CD14-positive monocyte (primary cell): ENCODE measurements around the gene BAD. TPM values are rescaled to one million over a fixed set of nuclear protein-coding genes. Genes with fewer than 3 reads are reported as not detected.
A peak's percentile ranks its signal among the peaks of the same experiment; 100 is the strongest.

ENCODE experiments used
- DNase-seq, 3 donors: peaks; one replicate each; pipeline ENCODE4 v3.0.0-alpha.2; 2011 to 2022
- H2AFZ ChIP-seq: 2 replicates; pipeline ENCODE4 v1.6.0; 2012; ENCODE audit warnings: mild to moderate bottlenecking, low read depth, low read length, inconsistent platforms; ENCODE audit not compliant: insufficient read depth, poor library complexity, severe bottlenecking
- H3K27ac ChIP-seq, 2 donors: 1 replicate in 1 of 2; 2 replicates in 1 of 2; pipeline ENCODE4 v1.5.1; 2012 to 2013; ENCODE audit warnings: low read length in 2 of 2, control low read depth in 1 of 2, inconsistent platforms in 1 of 2, low read depth in 1 of 2, mild to moderate bottlenecking in 1 of 2
- H3K27me3 ChIP-seq, 2 donors: one replicate each; pipeline versions ENCODE4 v1.6.0 to v1.6.1; 2011 to 2013; ENCODE audit warnings: low read length in 2 of 2; ENCODE audit not compliant: control insufficient read depth in 2 of 2, insufficient read depth in 2 of 2
- H3K36me3 ChIP-seq, 2 donors: replicated peaks in 1 of 2; 1 replicate in 1 of 2; 2 replicates in 1 of 2; pipeline versions ENCODE4 v1.5.1 to v1.6.1; 2012 to 2013; ENCODE audit warnings: low read length in 2 of 2, control low read depth in 1 of 2, inconsistent platforms in 1 of 2, mild to moderate bottlenecking in 1 of 2; ENCODE audit not compliant: insufficient read depth in 2 of 2, control insufficient read depth in 1 of 2
- H3K4me1 ChIP-seq, 2 donors: 1 replicate in 1 of 2; 2 replicates in 1 of 2; pipeline versions ENCODE4 v1.5.1 to v1.6.1; 2012 to 2013; ENCODE audit warnings: low read length in 2 of 2, control low read depth in 1 of 2, inconsistent platforms in 1 of 2, mild to moderate bottlenecking in 1 of 2, moderate library complexity in 1 of 2; ENCODE audit not compliant: insufficient read depth in 2 of 2, control insufficient read depth in 1 of 2
- H3K4me2 ChIP-seq: replicated peaks from 2 replicates; pipeline ENCODE3; 2012; ENCODE audit warnings: low read length, moderate library complexity, mild to moderate bottlenecking; ENCODE audit not compliant: poor library complexity, severe bottlenecking; ENCODE audit errors: extremely low read depth
- H3K4me3 ChIP-seq, 3 experiments: fragments of 200-600 bp in 1 of 3; sonication (generic) in 1 of 3; replicated peaks in 1 of 3; 1 replicate in 2 of 3; 2 replicates in 1 of 3; pipeline ENCODE4 v1.5.1; 2011 to 2013; ENCODE audit warnings: low read length in 3 of 3, mild to moderate bottlenecking in 3 of 3, control low read depth in 2 of 3, low read depth in 2 of 3, inconsistent platforms in 1 of 3, moderate library complexity in 1 of 3
- H3K79me2 ChIP-seq: 2 replicates; pipeline ENCODE4 v1.6.0; 2012; ENCODE audit warnings: mild to moderate bottlenecking, control low read depth, inconsistent platforms, low read length, moderate library complexity; ENCODE audit not compliant: insufficient read depth
- H3K9ac ChIP-seq: 2 replicates; pipeline ENCODE4 v1.6.0; 2017; ENCODE audit warnings: low read length, mild to moderate bottlenecking; ENCODE audit not compliant: insufficient read depth, poor library complexity, severe bottlenecking
- H3K9me3 ChIP-seq, 2 donors: replicated peaks in 1 of 2; 1 replicate in 1 of 2; 2 replicates in 1 of 2; pipeline versions ENCODE4 v1.5.1 to v1.6.1; 2012 to 2013; ENCODE audit warnings: low read length in 2 of 2, control low read depth in 1 of 2; ENCODE audit not compliant: control insufficient read depth in 1 of 2, insufficient read depth in 1 of 2
- H4K20me1 ChIP-seq: 2 replicates; pipeline ENCODE4 v1.6.0; 2012; ENCODE audit warnings: mild to moderate bottlenecking, low read length, control low read depth, moderate library complexity; ENCODE audit not compliant: insufficient read depth
- H3K27ac Mint-ChIP-seq, 7 donors: one replicate each; pipeline ENCODE4 v1.8.0; 2020; ENCODE audit warnings: mild to moderate bottlenecking in 7 of 7, mixed read lengths in 7 of 7, moderate library complexity in 6 of 7, inconsistent platforms in 2 of 7
- H3K27me3 Mint-ChIP-seq, 3 donors: one replicate each; pipeline ENCODE4 v1.8.0; 2021 to 2022; ENCODE audit warnings: low read depth in 3 of 3, mild to moderate bottlenecking in 3 of 3, mixed read lengths in 3 of 3, moderate library complexity in 3 of 3, inconsistent platforms in 1 of 3
- H3K36me3 Mint-ChIP-seq, 2 donors: one replicate each; pipeline ENCODE4 v1.8.0; 2020; ENCODE audit warnings: mixed read lengths in 2 of 2, inconsistent platforms in 1 of 2, mild to moderate bottlenecking in 1 of 2
- H3K4me1 Mint-ChIP-seq: one replicate; pipeline ENCODE4 v1.8.0; 2020; ENCODE audit warnings: mild to moderate bottlenecking, mixed read lengths
- H3K4me3 Mint-ChIP-seq, 2 donors: one replicate each; pipeline ENCODE4 v1.8.0; 2020; ENCODE audit warnings: mild to moderate bottlenecking in 2 of 2, mixed read lengths in 2 of 2, moderate library complexity in 1 of 2
- H3K9me3 Mint-ChIP-seq, 7 donors: one replicate each; pipeline ENCODE4 v1.8.0; 2020 to 2022; ENCODE audit warnings: mixed read lengths in 7 of 7, mild to moderate bottlenecking in 6 of 7, moderate library complexity in 6 of 7, inconsistent platforms in 2 of 7
- CTCF ChIP-seq: fragments of 200-600 bp; IDR thresholded peaks from one replicate; pipeline ENCODE4 v1.8.0; 2022; ENCODE audit warnings: antibody characterized with exemption, mild to moderate bottlenecking
- WGBS: methylation state at CpG from one replicate; pipeline ENCODE4 v1.1.5; 2013; ENCODE audit warnings: missing lambda C conversion rate; ENCODE audit not compliant: insufficient coverage; 5-methylcytosine and 5-hydroxymethylcytosine counted together
- intact Hi-C, 2 donors: fragments of 100-400 bp; cut with micrococcal nuclease; formaldehyde crosslinking; loops; one replicate each; pipeline versions ENCODE4 v1.15.0 to v1.15.1; 2023
- polyA plus RNA-seq, 3 donors: library from polyadenylated mRNA; depleted of rRNA in 1 of 3; unstranded in 2 of 3; stranded (reverse) in 1 of 3; fragments of 300-500 nt in 2 of 3; fragments of >200 nt in 1 of 3; fragmentation: Illumina TruSeq in 2 of 3; gene quantifications; 1 replicate in 2 of 3; 2 replicates in 1 of 3; pipeline ENCODE4 v1.2.3, GENCODE V29; 2012 to 2021

BAD gene
- polyA plus RNA-seq, 3 donors: 21.1 to 63.2 (median 48.7) TPM

GRCh38 chr11:64299847-64300648, 15.6 kb upstream of the BAD start, which contains the start of gene CATSPERZ:
Gene CATSPERZ (plus strand): TSS chr11:64300358. CDS start chr11:64300411, 53 bp downstream.
- 2% methylated on average over 45 of the region's 54 CpGs for WGBS
- H3K9ac ChIP-seq: peak within 1 kb of the TSS; percentile 53

More at GRCh38 chr11:64299847-64300648, 15.6 kb upstream of the BAD start, which contains the start of gene CATSPERZ:
- Histone ChIP-seq H2AFZ (peak within 1 kb of the TSS; percentile 70), H3K4me2 (peak within 1 kb of the TSS; percentile 81), H3K9me3 (peaks cover 3 to 29% of the 10 kb centered on the region in 2 donors), H3K4me3 (peak within 1 kb of the TSS; percentile 2 to 68 (median 12)), H3K79me2 (no peaks in the 10 kb centered on the region), H3K27me3 (peaks cover 51 to 59% of the 10 kb centered on the region in 2 donors), H4K20me1 (no peaks in the 10 kb centered on the region), H3K36me3 (no peaks in the 10 kb centered on the region), H3K27ac (peak within 1 kb of the TSS; percentile 49 to 62), H3K4me1 (peaks cover 34 to 42% of the 10 kb centered on the region in 2 donors)
- TF ChIP-seq CTCF: no peak
- no peak for DNase-seq
- H3K27ac Mint-ChIP-seq: peak within 1 kb of the TSS; percentile 59 to 92 (median 85)
- peaks cover 42% of the 10 kb centered on the region for H3K4me1 Mint-ChIP-seq
- H3K4me3 Mint-ChIP-seq: peak within 1 kb of the TSS; percentile 75 to 91
- intact Hi-C loops: loop anchor here (2.0 to 5.0 kb wide), 4 partner anchors 15 to 58 kb away; partner anchors contain the start of genes BAD (in 1 of the 2), FKBP2 (in 1 of the 2), GPR137 (in 1 of the 2) and PLCB3 (in 1 of the 2)
- peaks cover 5 to 16% of the 10 kb centered on the region in 2 donors for H3K36me3 Mint-ChIP-seq
- peaks cover 0 to 32% (median 9%) of the 10 kb centered on the region in 7 donors for H3K9me3 Mint-ChIP-seq
- peaks cover 63 to 73% (median 72%) of the 10 kb centered on the region in 3 donors for H3K27me3 Mint-ChIP-seq
